GM20000 (cell line): Measurements from ENCODE around the gene CDH18.

ENCODE experiments used
- DNase-seq: peaks from one replicate; pipeline ENCODE4 v3.0.0; 2012; ENCODE audit warnings: low spot score
- TF ChIP-seq, protein P1 (sequence below): IDR thresholded peaks from 2 replicates; pipeline ENCODE4 v1.5.1; 2012; ENCODE audit warnings: mild to moderate bottlenecking, control low read depth; ENCODE audit errors: extremely low read depth, missing control alignments

CDH18 gene

DNA sequence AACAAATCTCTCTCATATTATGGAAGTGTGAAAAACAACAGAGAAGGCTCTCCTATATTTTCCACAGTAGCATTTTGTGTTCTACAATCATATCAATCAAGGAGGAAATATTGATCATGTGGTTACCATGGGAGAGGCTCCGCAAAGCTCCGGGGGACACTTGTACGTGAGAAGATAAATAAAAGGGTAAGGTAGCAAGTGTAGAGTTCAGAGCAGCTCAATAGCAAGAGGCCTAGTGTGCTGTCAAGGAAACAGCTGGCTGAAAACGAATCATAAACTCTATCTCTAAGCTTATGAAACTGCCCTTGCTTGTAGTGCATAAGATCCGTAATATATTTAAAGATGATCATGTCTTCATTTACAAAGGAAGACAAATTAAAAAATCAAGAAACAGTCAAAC is 57.5 kb downstream of the CDH18 start:
- TF ChIP-seq, protein P1, sequence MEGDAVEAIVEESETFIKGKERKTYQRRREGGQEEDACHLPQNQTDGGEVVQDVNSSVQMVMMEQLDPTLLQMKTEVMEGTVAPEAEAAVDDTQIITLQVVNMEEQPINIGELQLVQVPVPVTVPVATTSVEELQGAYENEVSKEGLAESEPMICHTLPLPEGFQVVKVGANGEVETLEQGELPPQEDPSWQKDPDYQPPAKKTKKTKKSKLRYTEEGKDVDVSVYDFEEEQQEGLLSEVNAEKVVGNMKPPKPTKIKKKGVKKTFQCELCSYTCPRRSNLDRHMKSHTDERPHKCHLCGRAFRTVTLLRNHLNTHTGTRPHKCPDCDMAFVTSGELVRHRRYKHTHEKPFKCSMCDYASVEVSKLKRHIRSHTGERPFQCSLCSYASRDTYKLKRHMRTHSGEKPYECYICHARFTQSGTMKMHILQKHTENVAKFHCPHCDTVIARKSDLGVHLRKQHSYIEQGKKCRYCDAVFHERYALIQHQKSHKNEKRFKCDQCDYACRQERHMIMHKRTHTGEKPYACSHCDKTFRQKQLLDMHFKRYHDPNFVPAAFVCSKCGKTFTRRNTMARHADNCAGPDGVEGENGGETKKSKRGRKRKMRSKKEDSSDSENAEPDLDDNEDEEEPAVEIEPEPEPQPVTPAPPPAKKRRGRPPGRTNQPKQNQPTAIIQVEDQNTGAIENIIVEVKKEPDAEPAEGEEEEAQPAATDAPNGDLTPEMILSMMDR: no peak
- DNase-seq: no peak

DNA sequence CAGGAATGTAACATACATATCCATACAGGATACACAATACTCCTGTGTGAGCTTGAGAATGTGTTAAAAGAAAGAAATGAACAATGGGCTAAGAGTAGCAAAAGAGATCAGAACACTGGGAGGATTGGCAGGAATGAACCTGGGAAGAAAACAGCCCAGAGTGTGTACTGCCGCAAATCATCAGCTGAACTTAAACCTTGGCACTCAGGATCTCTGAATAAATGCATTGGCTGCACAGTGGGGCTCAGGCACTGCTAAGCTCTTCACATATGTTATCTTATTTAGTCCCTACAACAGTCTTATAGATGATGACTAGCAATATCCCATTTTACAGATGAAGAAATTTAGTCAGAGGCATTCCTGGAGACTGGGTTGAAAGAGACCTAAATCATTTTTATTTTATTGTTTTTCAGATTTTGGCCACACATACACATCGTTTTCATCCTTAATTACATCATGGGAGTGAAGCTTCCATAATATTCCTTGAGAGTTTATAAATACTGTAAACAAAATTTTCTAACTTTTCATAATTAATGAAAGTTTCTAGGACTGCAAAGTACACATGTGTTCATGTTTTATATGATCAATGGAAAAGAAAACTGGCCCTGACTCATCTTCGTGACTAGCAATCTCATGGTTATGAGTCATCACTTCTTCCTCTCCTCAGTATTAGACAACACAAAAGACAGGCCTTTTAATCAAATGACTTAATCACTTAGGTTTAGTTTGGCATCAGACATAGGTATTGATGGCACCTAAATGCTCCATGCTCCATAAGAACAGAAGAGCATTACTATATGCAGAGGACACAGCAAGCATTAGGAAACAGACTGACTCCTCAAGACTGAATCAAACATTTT is 59.2 kb downstream of the CDH18 start:
- no peak for DNase-seq
- TF ChIP-seq, protein P1: no peak

DNA sequence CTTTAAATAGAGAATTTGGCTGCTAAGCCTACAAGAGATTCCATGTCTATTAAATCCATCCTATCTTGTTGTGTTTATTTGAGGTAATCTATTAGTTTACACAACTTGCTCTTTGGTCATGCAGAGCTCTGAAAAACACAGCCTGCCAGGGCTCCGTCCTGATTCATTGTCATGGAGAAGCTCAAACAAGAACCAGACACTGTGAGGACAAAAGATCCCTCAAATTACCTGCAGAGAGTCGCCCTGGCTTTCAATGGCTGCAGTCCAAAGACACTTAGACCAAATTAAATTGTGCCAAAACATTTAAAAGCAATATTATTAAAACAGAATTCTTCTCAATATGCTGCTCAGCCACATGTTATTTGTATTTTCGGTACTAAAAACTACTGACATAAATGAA is 60.1 kb downstream of the CDH18 start:
- TF ChIP-seq, protein P1: no peak
- no peak for DNase-seq

DNA sequence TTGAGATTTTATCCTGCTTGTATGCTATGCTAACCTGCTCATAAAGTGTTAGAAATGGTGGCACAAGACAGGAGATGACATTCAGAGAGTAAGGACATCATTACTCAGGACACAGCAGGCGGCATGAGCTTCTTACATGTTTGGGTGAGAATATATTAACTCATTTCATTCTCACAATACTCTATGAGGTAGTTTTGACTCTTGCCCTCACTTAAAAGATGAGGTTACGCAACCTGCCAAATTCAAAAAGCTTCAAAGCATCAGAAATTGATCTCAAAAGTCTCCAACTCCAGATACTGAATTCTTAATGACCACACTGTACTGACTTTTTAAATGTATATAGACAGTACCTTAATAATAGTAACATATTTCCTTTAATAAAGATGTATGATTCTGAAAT is 60.8 kb downstream of the CDH18 start:
- no peak for DNase-seq
- TF ChIP-seq, protein P1: no peak

DNA sequence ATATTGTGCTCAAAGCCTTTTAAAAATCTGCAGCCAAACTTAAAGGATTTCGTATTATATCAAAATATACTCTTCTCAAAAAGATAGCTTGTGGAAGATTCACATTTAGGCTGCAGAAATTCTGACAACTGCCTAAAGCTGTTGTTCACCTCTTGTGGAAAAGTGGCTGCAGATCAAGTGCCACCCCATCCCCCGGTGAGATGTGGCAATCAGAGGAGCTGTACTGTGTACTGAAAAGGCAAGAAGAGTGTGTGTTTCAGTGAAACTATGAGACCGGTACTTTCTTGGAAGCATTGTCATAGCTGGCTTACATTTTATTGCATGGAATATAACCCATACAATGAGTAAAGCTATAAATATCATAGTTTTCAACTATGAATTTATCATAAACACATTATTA is 64.3 kb downstream of the CDH18 start:
- TF ChIP-seq, protein P1: no peak
- no peak for DNase-seq

DNA sequence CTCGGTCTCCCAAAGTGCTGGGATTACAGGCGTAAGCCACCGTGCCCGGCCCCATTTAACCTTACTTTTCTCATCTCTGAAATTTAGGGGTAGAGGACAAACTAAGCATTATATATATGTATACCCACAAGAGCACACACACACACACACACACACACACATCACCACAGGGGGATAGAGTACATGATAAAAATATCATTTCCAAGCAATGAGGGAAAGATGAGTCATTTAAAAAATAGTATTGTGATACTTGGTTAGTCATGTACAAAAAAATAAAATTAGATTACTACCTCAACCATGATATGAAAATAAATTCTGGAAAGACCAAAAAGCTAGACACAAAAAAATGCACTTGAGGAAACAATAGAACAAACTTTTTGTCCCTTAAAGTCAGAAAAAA is 67.2 kb downstream of the CDH18 start:
- no peak for DNase-seq
- TF ChIP-seq, protein P1: no peak

DNA sequence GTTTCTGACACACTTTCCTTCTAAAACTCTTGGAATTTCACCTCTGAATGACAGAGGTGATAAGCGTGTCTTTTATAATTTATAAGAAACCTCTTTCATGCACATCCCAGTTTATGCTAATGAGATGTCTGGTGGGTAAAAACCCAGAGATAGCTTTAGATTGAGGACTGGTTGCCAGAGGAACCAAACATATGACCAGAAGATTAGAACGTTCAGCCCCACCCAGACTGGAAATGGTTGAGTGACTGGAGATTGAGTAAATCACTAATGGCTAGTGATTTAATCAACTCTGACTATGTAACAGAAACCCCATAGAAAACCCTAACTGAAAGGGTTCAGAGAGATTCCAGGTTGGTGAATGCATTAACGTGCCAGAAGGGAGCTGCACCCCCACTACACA is 69.2 kb downstream of the CDH18 start:
- no peak for DNase-seq
- TF ChIP-seq, protein P1: no peak
